Activated CD4-positive, alpha-beta memory T cell treated with anti-CD3 and anti-CD28 coated beads for 36 hours (primary cell): ENCODE measurements around the gene ZNF136. TPM values are rescaled to one million over a fixed set of nuclear protein-coding genes. Genes with fewer than 3 reads are reported as not detected.

Experiments
- CTCF ChIA-PET: fragments of 350-600 bp; sonication (Branson Sonifier 250); formaldehyde crosslinking; loops from one replicate; lab custom pipeline; 2021; ENCODE audit warnings: antibody characterized with exemption, inconsistent platforms; lab: Charles Lee
- POLR2A ChIA-PET: fragments of 350-600 bp; sonication (Branson Sonifier 250); formaldehyde crosslinking; loops from one replicate; lab custom pipeline; 2021; ENCODE audit warnings: antibody characterized with exemption; lab: Charles Lee
- DNase-seq: peaks from one replicate; pipeline ENCODE4 v3.0.0-alpha.2; 2020
- H3K27ac Mint-ChIP-seq: one replicate; pipeline ENCODE4 v1.8.0; 2021; ENCODE audit warnings: mixed read lengths
- H3K27me3 Mint-ChIP-seq: one replicate; pipeline ENCODE4 v1.8.0; 2021; ENCODE audit warnings: mixed read lengths
- H3K36me3 Mint-ChIP-seq: one replicate; pipeline ENCODE4 v1.8.0; 2021; ENCODE audit warnings: mixed read lengths
- H3K4me1 Mint-ChIP-seq: one replicate; pipeline ENCODE4 v1.8.0; 2021; ENCODE audit warnings: low read depth, mixed read lengths
- H3K4me3 Mint-ChIP-seq: one replicate; pipeline ENCODE4 v1.8.0; 2021; ENCODE audit warnings: mild to moderate bottlenecking, mixed read lengths
- H3K9me3 Mint-ChIP-seq: one replicate; pipeline ENCODE4 v1.8.0; 2021; ENCODE audit warnings: mixed read lengths
- intact Hi-C: fragments of 100-400 bp; cut with micrococcal nuclease; formaldehyde crosslinking; loops from one replicate; pipeline ENCODE4 v1.15.1; 2023
- total RNA-seq, 2 experiments: library from RNA; stranded (reverse); gene quantifications; one replicate each; pipeline ENCODE4 v1.2.3, GENCODE V29; 2021

ZNF136 gene
- total RNA-seq, 2 experiments from 2014 or later = 9.5 to 12.8 TPM

DNA sequence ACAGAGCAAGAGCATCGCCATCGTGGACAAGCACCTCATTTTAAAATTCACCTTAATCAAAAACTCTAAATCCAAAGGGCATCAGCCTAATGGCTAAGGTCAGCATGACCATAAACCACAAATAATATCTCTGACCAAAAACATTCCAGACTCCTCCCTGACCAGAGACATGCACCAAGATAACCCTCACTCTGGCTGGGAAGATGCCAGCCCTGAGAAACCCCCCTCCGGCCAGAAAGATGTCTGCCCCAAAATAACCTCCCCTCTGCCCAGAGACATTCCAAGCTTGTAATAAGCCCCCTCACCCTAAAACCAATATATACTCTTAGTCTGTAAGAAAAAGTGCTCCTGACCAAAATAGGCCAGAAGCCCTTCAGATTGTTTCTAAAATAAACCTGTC lies 70.1 kb downstream of the ZNF136 start:
- Mint-ChIP-seq H3K36me3 (peaks cover 41% of the 10 kb centered on the region), H3K27me3 (no peaks in the 10 kb centered on the region), H3K4me3 (no peak overlapping the region), H3K9me3 (peaks cover 45% of the 10 kb centered on the region), H3K27ac (no peak overlapping the region), H3K4me1 (no peaks in the 10 kb centered on the region)
- POLR2A ChIA-PET = no interaction called here
- DNase-seq = no peak
- intact Hi-C loops = no loop called here
- CTCF ChIA-PET = no interaction called here

DNA sequence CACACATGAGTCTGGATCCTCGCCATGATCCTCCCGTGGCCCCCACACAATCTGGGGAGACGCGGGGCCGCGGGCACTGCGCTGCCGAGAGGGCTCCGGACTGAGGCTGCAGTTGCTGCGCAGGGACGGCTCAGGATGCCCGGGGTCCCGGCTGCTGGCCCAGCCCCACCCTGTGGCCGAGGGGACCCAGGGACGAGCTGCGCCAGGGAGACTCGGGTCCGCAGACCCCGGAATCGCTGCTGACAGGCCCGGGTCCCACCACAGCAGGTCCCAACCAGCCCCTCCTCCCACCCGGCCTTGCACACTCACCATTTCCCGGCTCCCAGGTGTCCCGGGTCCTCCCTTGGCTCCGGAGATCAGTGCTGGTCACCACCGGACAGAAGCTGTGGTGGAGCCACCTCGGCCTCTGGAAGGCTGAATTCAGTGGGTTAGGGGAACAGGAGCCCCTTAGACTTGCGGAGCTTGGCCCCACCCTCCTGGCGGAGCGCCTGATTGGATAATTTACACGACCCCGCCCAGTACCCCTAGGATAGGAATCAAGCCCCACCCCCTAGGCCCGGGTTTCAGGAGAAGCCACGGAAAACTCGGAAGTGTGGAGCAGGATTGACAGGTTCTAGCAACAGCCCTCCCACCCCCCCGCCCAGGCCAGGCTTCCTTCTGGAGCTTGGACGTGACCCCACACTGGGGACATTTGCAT lies 74.4 kb downstream of the ZNF136 start:
- POLR2A ChIA-PET = no interaction called here
- Mint-ChIP-seq H3K4me1 (no peaks in the 10 kb centered on the region), H3K4me3 (no peak overlapping the region), H3K9me3 (peaks cover 39% of the 10 kb centered on the region), H3K27ac (no peak overlapping the region), H3K36me3 (peaks cover 35% of the 10 kb centered on the region), H3K27me3 (no peaks in the 10 kb centered on the region)
- intact Hi-C loops = no loop called here
- CTCF ChIA-PET = no interaction called here
- no peak for DNase-seq

Other genes starting within 250 kb of the ZNF136 start
- gene ZNF700, start 238.0 kb upstream of the ZNF136 start, total RNA-seq = 10 to 100 TPM; 12.9 to 13.0 TPM
- 1 to 10 TPM in 1 of 2 experiments, under 1 TPM in 1; 0.97 to 1.6 TPM for gene ZNF763, start 198.1 kb upstream of the ZNF136 start, total RNA-seq
- gene ZNF433, start 127.4 kb upstream of the ZNF136 start, total RNA-seq = under 1 TPM; 0.27 to 0.33 TPM
- gene ZNF878, start 110.1 kb upstream of the ZNF136 start, total RNA-seq = under 1 TPM; 0.57 to 0.80 TPM
- gene ZNF844, start 98.4 kb upstream of the ZNF136 start, total RNA-seq = 1 to 10 TPM; 2.5 TPM
- gene ZNF20, start 22.7 kb upstream of the ZNF136 start, total RNA-seq = 1 to 10 TPM; 1.5 to 2.7 TPM
- gene ZNF625, start 6.4 kb upstream of the ZNF136 start, total RNA-seq = 1 to 10 TPM; 2.5 to 3.4 TPM
- gene ZNF44, start 131.8 kb downstream of the ZNF136 start, total RNA-seq = 1 to 10 TPM; 7.5 to 8.9 TPM
- 1 to 10 TPM; 6.1 to 6.3 TPM for gene ZNF563, start 170.5 kb downstream of the ZNF136 start, total RNA-seq
- gene ZNF442, start 202.6 kb downstream of the ZNF136 start, total RNA-seq = 1 to 10 TPM; 2.3 TPM
- gene ZNF799, start 238.2 kb downstream of the ZNF136 start, total RNA-seq = 1 to 10 TPM; 4.2 to 4.7 TPM